IPS DF 19.7 (cell line): ENCODE results near the gene ATP10B.

Experiments
- DNase-seq: peaks from one replicate; pipeline ENCODE4 v3.0.0-alpha.2; 2013; ENCODE audit warnings: low read depth, low spot score

The ATP10B gene

GRCh38 chr5:160555581-160555970, 296.4 kb downstream of the ATP10B start:
- DNase-seq, result no peak

GRCh38 chr5:160550075-160550474, 301.9 kb downstream of the ATP10B start:
- no peak for DNase-seq

- DNase-seq, result no peak
These were observed 302.9 kb downstream of the ATP10B start for GRCh38 chr5:160548949-160549645.

GRCh38 chr5:160547872-160548271, 304.1 kb downstream of the ATP10B start:
- no peak for DNase-seq

- no peak for DNase-seq
These were observed 304.9 kb downstream of the ATP10B start for GRCh38 chr5:160547061-160547460.

GRCh38 chr5:160545832-160546231, 306.2 kb downstream of the ATP10B start:
- DNase-seq, result no peak

GRCh38 chr5:160543395-160543794, 308.6 kb downstream of the ATP10B start:
- no peak for DNase-seq

- no peak for DNase-seq
These were observed 309.2 kb downstream of the ATP10B start for GRCh38 chr5:160542840-160543239.

GRCh38 chr5:160542281-160542680, 309.7 kb downstream of the ATP10B start:
- DNase-seq, result no peak

- no peak for DNase-seq
These were observed 312.6 kb downstream of the ATP10B start for GRCh38 chr5:160539431-160539830.

- no peak for DNase-seq
These were observed 314.1 kb downstream of the ATP10B start for GRCh38 chr5:160537940-160538339.

- DNase-seq, result no peak
These were observed 314.9 kb downstream of the ATP10B start for GRCh38 chr5:160537116-160537515.

- DNase-seq, result no peak
These were observed 317.1 kb downstream of the ATP10B start for GRCh38 chr5:160534914-160535313.

GRCh38 chr5:160534125-160534524, 317.9 kb downstream of the ATP10B start:
- no peak for DNase-seq

GRCh38 chr5:160525471-160526261, 326.3 kb downstream of the ATP10B start:
- no peak for DNase-seq

GRCh38 chr5:160524827-160525226, 327.2 kb downstream of the ATP10B start:
- DNase-seq, result no peak

GRCh38 chr5:160523502-160524163, 328.4 kb downstream of the ATP10B start:
- no peak for DNase-seq

GRCh38 chr5:160521392-160521663, 330.7 kb downstream of the ATP10B start:
- no peak for DNase-seq

GRCh38 chr5:160520609-160521391, 331.2 kb downstream of the ATP10B start:
- DNase-seq, result no peak

- DNase-seq, result no peak
These were observed 335.1 kb downstream of the ATP10B start for GRCh38 chr5:160516696-160517530.

GRCh38 chr5:160514866-160515265, 337.1 kb downstream of the ATP10B start:
- no peak for DNase-seq
